Measurements from ENCODE around the gene STRAP.
"Not testable (repeated sequence)": the region's sequence is repeated elsewhere in the genome, so short reads cannot be mapped to it uniquely, and the experiment has no call there.

Gene STRAP

DNA sequence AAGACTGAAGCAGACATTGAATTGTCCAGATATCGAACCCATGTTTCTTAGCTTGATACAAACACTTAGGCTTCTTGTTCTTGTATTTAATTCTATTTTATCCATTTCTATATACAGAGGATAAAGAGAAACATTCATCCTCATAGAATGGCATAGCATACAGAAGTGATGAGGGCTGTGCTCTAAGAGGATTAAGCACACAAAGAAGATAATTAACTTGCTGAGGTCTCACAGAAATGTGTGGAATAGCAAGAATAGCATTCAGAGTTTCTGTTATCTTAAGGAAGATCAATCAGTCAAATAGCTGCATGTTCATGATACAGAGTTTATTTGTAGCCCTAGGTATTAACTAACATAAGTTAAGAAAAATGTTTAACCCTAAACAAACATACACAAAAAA lies 27.3 kb upstream of the STRAP start:
- no peaks in the 10 kb centered on the region for H3K27me3 ChIP-seq (ENCODE audit: control insufficient read depth, insufficient read depth, low read length)
- H3K4me1 ChIP-seq (ENCODE audit: control insufficient read depth, insufficient read depth, low read length): no peaks in the 10 kb centered on the region
- H3K9me3 ChIP-seq (ENCODE audit: control insufficient read depth, low read length): no peaks in the 10 kb centered on the region
- no peaks in the 10 kb centered on the region for H3K36me3 ChIP-seq (ENCODE audit: control insufficient read depth, insufficient read depth, low read length)
- no peak overlapping the region for H3K9ac ChIP-seq (ENCODE audit: low read length)
- H3K4me3 ChIP-seq (ENCODE audit: low read length): no peak overlapping the region

DNA sequence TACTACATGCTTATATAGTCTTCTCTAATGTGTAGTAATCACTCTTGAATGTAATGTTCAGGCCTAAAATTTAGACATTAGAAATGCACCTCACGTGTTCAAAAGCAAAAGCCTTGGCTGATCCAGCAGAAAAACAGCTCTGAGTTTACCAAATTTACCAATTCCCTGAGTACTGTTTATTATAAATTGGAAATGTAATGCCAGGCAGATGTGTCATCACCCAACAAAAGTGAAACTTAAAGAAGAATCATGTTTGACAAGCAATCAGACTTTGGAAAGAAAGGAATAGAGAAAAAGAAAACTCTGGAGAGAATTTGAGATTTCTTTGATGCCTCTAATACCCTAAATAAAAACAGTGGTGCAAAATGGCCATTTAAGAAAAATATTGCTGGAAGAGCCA lies 26.5 kb upstream of the STRAP start:
- Histone ChIP-seq H3K27me3 (ENCODE audit: control insufficient read depth, insufficient read depth, low read length) (no peaks in the 10 kb centered on the region), H3K4me3 (ENCODE audit: low read length) (no peak overlapping the region), H3K4me1 (ENCODE audit: control insufficient read depth, insufficient read depth, low read length) (no peaks in the 10 kb centered on the region), H3K9ac (ENCODE audit: low read length) (no peak overlapping the region), H3K36me3 (ENCODE audit: control insufficient read depth, insufficient read depth, low read length) (no peaks in the 10 kb centered on the region), H3K9me3 (ENCODE audit: control insufficient read depth, low read length) (no peaks in the 10 kb centered on the region)

DNA sequence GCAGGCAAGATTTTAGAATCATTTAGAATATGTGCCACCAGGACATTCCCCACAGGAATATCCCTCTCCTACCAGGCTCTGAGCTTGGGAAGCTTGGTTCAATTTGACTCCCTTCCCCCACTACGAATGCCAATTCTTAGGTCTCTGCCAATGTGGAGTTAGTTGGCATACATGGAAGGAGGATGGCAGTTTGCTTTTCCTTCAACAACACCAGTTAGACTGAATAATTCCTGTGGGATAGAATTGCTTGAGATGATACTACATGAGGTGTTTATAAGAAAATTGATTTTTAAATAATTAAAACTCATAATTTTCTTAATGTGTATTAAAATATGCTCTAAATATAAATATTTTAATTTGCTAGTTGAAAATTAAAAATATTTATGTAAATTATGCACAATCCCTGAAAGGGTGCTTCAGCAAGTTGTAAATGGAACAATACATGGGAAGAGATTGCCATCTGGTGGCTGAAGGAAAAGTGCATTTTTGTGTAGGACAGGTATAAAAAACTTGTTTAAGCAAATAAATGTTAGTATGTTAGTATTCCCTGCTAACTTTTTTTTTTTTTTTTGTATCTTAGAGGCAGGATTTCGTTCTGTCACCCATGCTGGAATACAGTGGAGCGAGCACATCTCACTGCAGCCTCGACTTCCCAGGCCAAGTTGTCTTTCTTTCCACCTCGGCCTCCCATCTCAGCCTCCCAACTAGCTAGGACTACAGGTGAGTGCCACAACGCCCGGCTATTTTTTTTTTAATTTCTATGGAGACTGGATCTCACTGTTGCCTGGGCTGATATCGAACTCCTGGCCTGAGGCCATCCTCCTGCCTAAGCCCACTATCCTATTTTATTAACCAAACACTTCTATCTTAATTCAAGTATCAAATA lies 25.8 kb upstream of the STRAP start:
- H3K9me3 ChIP-seq (ENCODE audit: control insufficient read depth, low read length): no peaks in the 10 kb centered on the region
- no peak overlapping the region for H3K4me3 ChIP-seq (ENCODE audit: low read length)
- no peaks in the 10 kb centered on the region for H3K27me3 ChIP-seq (ENCODE audit: control insufficient read depth, insufficient read depth, low read length)
- no peaks in the 10 kb centered on the region for H3K4me1 ChIP-seq (ENCODE audit: control insufficient read depth, insufficient read depth, low read length)
- H3K9ac ChIP-seq (ENCODE audit: low read length): no peak overlapping the region
- H3K36me3 ChIP-seq (ENCODE audit: control insufficient read depth, insufficient read depth, low read length): no peaks in the 10 kb centered on the region

DNA sequence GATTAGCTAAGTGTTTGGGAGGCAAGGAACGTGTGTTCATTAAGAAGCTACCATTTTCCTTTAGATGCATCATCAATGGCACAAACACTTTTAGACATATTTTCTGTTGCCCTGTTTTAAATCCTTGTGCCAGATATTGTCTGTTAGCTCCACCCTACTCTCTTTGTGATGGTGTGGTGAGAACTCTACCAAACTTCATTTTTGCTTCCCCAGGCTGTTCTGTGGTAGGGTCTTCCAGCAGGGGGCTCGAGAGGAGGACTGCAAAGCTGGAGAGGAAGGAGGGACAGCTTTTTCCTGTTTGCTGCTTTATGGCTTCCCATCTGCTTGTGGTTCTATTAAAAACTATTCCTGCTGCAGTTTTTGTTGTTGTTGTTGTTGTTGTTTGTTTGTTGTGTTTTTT lies 23.8 kb upstream of the STRAP start:
- Histone ChIP-seq H3K4me3 (ENCODE audit: low read length) (no peak overlapping the region), H3K9me3 (ENCODE audit: control insufficient read depth, low read length) (no peaks in the 10 kb centered on the region), H3K4me1 (ENCODE audit: control insufficient read depth, insufficient read depth, low read length) (no peaks in the 10 kb centered on the region), H3K27me3 (ENCODE audit: control insufficient read depth, insufficient read depth, low read length) (no peaks in the 10 kb centered on the region), H3K36me3 (ENCODE audit: control insufficient read depth, insufficient read depth, low read length) (no peaks in the 10 kb centered on the region), H3K9ac (ENCODE audit: low read length) (no peak overlapping the region)

DNA sequence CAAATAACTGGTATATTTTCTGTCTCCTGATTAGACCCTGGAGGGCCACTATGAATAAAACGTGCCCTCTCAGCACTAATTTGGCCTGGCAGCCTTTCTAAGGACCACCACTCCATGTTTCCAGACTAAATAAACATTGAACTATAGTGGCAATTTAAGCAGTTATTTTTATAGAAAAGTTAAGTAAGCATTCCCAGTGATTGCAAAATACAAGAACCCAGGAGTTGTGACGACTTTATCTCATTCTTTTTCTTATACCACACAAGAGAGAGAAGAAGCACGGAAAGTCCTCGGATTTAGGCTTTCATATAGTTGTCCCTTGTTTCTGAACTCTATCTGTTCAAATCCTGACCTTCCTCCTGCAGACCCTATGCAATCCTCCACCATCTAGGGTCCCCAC lies 23.1 kb upstream of the STRAP start:
- no peaks in the 10 kb centered on the region for H3K27me3 ChIP-seq (ENCODE audit: control insufficient read depth, insufficient read depth, low read length)
- H3K9me3 ChIP-seq (ENCODE audit: control insufficient read depth, low read length): no peaks in the 10 kb centered on the region
- no peaks in the 10 kb centered on the region for H3K4me1 ChIP-seq (ENCODE audit: control insufficient read depth, insufficient read depth, low read length)
- no peaks in the 10 kb centered on the region for H3K36me3 ChIP-seq (ENCODE audit: control insufficient read depth, insufficient read depth, low read length)
- no peak overlapping the region for H3K9ac ChIP-seq (ENCODE audit: low read length)
- no peak overlapping the region for H3K4me3 ChIP-seq (ENCODE audit: low read length)

DNA sequence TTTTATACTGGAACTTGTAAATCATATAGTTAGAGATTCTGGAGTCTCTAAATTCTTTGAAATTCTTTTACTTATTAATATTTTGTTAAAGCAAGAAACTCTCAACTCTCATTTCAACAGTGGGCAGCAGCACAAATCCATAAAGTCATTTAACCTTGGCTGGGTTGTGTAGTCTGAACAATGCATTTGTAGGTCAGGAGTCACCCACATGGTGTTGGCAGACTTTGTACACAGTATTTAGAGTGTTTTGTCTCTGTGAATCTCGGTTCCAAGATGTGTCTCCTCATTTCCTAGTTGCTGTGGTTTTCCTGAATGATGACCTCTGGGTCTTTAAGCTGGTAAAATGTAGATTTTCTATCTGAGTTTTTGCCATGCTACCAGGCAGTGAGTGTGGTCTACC lies 20.8 kb upstream of the STRAP start:
- H3K36me3 ChIP-seq (ENCODE audit: control insufficient read depth, insufficient read depth, low read length): no peaks in the 10 kb centered on the region
- H3K9me3 ChIP-seq (ENCODE audit: control insufficient read depth, low read length): no peaks in the 10 kb centered on the region

DNA sequence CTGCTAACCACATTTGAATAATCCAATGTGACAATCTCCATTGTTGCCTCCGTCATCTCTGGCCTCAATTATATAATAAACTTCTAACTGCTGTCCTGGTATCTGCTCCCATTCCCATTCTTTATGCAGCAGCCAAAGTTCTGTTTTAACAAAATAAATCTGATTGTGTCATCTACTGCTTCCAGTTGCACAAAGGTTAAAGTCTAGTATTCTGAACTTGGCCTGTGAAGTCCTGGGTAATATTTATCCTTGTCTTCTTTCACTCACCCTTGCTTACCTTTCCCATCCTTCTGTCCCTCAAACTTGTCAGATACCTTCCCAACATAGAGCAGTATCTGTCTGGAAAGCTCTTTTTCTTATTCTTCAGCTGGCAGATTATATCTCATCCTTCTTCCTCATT lies 19.3 kb upstream of the STRAP start:
- H3K9me3 ChIP-seq (ENCODE audit: control insufficient read depth, low read length): no peaks in the 10 kb centered on the region
- H3K9ac ChIP-seq (ENCODE audit: low read length): no peak overlapping the region
- H3K4me1 ChIP-seq (ENCODE audit: control insufficient read depth, insufficient read depth, low read length): no peaks in the 10 kb centered on the region
- H3K4me3 ChIP-seq (ENCODE audit: low read length): no peak overlapping the region
- H3K36me3 ChIP-seq (ENCODE audit: control insufficient read depth, insufficient read depth, low read length): no peaks in the 10 kb centered on the region
- no peaks in the 10 kb centered on the region for H3K27me3 ChIP-seq (ENCODE audit: control insufficient read depth, insufficient read depth, low read length)

More for the DNA sequence above, 20.8 kb upstream of the STRAP start:
- no peak overlapping the region for H3K9ac ChIP-seq (ENCODE audit: low read length)
- H3K4me1 ChIP-seq (ENCODE audit: control insufficient read depth, insufficient read depth, low read length): no peaks in the 10 kb centered on the region
- H3K4me3 ChIP-seq (ENCODE audit: low read length): no peak overlapping the region
- no peaks in the 10 kb centered on the region for H3K27me3 ChIP-seq (ENCODE audit: control insufficient read depth, insufficient read depth, low read length)

DNA sequence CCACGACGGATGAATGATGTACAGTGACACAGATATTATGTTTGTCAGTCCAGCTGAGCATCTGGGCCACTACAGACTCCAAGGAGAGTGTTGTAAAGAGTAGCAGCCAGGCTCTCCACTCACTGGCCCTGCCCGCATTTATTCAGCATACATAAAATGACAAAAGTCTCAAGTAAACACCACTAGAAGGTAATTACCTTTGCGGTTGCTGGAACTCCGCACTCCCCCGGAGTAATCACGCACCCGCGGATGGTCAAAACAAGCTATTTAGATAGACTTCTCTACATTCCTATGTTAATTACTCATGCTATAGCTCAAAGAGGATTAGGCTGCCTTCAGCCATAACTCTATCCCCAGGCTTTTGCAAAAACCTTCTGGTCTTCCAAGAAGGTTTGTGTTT lies 18.8 kb upstream of the STRAP start:
- H3K4me1 ChIP-seq (ENCODE audit: control insufficient read depth, insufficient read depth, low read length): no peaks in the 10 kb centered on the region
- H3K27me3 ChIP-seq (ENCODE audit: control insufficient read depth, insufficient read depth, low read length): no peaks in the 10 kb centered on the region
- H3K4me3 ChIP-seq (ENCODE audit: low read length): no peak overlapping the region
- H3K36me3 ChIP-seq (ENCODE audit: control insufficient read depth, insufficient read depth, low read length): no peaks in the 10 kb centered on the region
- H3K9me3 ChIP-seq (ENCODE audit: control insufficient read depth, low read length): no peaks in the 10 kb centered on the region
- no peak overlapping the region for H3K9ac ChIP-seq (ENCODE audit: low read length)

DNA sequence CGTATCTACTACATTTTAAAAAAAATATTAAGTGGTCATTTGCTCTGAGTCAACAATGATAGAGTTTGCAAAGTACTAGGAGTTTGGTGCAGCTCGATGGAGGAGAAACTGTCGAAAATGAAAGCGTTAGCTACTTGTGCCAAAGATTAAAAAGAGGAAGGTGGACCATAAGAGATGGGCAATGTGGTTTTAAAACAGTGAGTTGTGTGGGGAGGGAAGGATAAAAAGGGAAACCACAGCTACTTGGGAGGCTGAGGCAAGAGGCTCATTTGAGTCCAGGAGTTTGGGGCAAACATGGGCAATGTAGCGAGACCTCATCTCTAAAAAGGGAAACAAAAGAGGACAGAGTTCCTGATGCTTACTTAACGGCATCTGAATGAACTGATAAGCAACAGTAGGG lies 18.2 kb upstream of the STRAP start:
- H3K27me3 ChIP-seq (ENCODE audit: control insufficient read depth, insufficient read depth, low read length): no peaks in the 10 kb centered on the region
- H3K4me1 ChIP-seq (ENCODE audit: control insufficient read depth, insufficient read depth, low read length): no peaks in the 10 kb centered on the region

DNA sequence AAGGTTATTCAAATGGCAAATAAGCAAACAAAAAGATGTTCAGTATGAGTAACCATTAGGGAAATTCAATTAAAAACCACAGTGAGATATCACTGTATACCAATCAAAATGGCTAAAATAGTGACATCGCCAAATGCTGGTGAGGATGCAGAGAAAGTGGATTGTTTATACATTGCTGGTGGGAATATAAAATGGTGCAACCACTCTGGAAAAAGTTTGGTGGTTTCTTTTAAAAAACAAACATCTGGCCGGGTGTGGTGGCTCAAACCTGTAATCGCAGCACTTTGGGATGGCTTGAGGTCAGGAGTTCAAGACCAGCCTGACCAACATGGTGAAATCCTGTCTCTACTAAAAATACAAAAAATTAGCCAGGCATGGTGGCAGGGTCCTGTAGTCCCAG lies 14.0 kb upstream of the STRAP start:
- H3K27me3 ChIP-seq (ENCODE audit: control insufficient read depth, insufficient read depth, low read length): no peaks in the 10 kb centered on the region
- no peaks in the 10 kb centered on the region for H3K9me3 ChIP-seq (ENCODE audit: control insufficient read depth, low read length)
- no peaks in the 10 kb centered on the region for H3K4me1 ChIP-seq (ENCODE audit: control insufficient read depth, insufficient read depth, low read length)
- no peak overlapping the region for H3K9ac ChIP-seq (ENCODE audit: low read length)
- no peak overlapping the region for H3K4me3 ChIP-seq (ENCODE audit: low read length)
- no peaks in the 10 kb centered on the region for H3K36me3 ChIP-seq (ENCODE audit: control insufficient read depth, insufficient read depth, low read length)

More for the DNA sequence above, 18.2 kb upstream of the STRAP start:
- Histone ChIP-seq H3K9ac (ENCODE audit: low read length) (no peak overlapping the region), H3K9me3 (ENCODE audit: control insufficient read depth, low read length) (no peaks in the 10 kb centered on the region), H3K36me3 (ENCODE audit: control insufficient read depth, insufficient read depth, low read length) (no peaks in the 10 kb centered on the region), H3K4me3 (ENCODE audit: low read length) (no peak overlapping the region)

DNA sequence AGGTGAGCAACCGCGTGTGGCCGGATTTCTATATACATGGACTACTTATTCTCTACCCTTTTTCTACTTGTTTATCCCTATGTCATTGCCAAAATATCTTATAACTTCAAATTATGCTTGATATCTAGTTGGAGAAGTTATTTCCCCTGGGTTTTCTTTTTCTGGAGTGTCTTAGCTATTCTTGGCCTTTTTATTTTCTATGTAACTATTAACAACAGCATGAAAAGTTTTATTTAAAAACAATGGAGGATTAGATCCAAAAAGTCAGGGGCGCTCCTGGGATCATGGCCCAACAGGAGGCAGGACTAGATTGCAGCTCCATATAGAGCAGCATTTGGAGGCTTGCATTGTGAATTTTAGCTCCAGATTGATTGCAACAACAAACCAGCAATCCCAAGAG lies 8.6 kb upstream of the STRAP start:
- Histone ChIP-seq H3K4me3 (ENCODE audit: low read length) (no peak overlapping the region), H3K36me3 (ENCODE audit: control insufficient read depth, insufficient read depth, low read length) (no peaks in the 10 kb centered on the region), H3K9ac (ENCODE audit: low read length) (no peak overlapping the region), H3K27me3 (ENCODE audit: control insufficient read depth, insufficient read depth, low read length) (peaks cover 3% of the 10 kb centered on the region), H3K4me1 (ENCODE audit: control insufficient read depth, insufficient read depth, low read length) (no peaks in the 10 kb centered on the region), H3K9me3 (ENCODE audit: control insufficient read depth, low read length) (no peaks in the 10 kb centered on the region)

DNA sequence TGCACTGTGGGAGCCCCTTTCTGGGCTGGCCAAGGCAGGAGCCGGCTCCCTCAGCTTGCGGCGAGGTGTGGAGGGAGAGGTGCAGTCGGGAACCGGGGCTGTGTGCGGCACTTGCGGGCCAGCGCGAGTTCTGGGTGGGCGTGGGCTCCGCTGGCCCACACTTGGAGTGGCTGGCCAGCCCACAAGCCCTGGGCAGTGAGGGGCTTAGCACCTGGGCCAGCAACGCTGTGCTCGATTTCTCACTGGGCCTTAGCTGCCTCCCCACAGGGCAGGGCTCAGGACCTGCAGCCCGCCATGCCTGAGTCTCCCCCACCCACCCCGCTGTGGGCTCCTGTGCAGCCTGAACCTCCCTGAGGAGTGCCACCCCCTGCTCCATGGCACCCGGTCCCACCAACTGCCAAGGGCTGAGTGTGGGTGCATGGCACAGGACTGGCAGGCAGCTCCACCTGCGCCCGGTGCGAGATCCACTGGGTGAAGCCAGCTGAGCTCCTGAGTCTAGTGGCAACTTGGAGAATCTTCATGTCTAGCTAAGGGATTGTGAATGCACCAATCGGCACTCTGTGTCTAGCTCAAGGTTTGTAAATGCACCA lies 7.5 kb upstream of the STRAP start:
- not testable (repeated sequence) for H3K27me3 ChIP-seq (ENCODE audit: control insufficient read depth, insufficient read depth, low read length); H3K4me1 ChIP-seq (ENCODE audit: control insufficient read depth, insufficient read depth, low read length); H3K4me3 ChIP-seq (ENCODE audit: low read length); H3K36me3 ChIP-seq (ENCODE audit: control insufficient read depth, insufficient read depth, low read length); H3K9ac ChIP-seq (ENCODE audit: low read length); H3K9me3 ChIP-seq (ENCODE audit: control insufficient read depth, low read length)

Data from mucosa of stomach (tissue), 1 donor.